ENCODE measurements around the gene TCEAL5.

Gene TCEAL5

GRCh38 chrX:103258275-103258674 lies 18.3 kb downstream of the TCEAL5 start:
- no peak overlapping the region for H3K4me2 ChIP-seq (ENCODE audit: low read depth, low read length)
- H4K20me1 ChIP-seq (ENCODE audit: insufficient read depth, low read length), result no peaks in the 10 kb centered on the region
- no peaks in the 10 kb centered on the region for H3K36me3 ChIP-seq (replicated peaks; ENCODE audit: insufficient read depth, low read length)
- no peaks in the 10 kb centered on the region for H3K9me2 ChIP-seq (replicated peaks; ENCODE audit: insufficient read depth, low read length)
- H3K27ac ChIP-seq (ENCODE audit: low read length), result no peak overlapping the region
- H3K9ac ChIP-seq (ENCODE audit: low read length), result no peak overlapping the region
- DNase-seq, result no peak
- no peaks in the 10 kb centered on the region for H3K4me1 ChIP-seq (ENCODE audit: low read length)
- TF ChIP-seq EZH2 (optimal IDR thresholded peaks at IDR 0.05; ENCODE audit: low read depth, low read length) (no peak), CTCF (IDR thresholded peaks at IDR 0.05; ENCODE audit: low read length) (no peak), EZH2phosphoT487 (IDR thresholded peaks at IDR 0.05; ENCODE audit: low read length) (no peak)
- peaks cover 9% of the 10 kb centered on the region for H3K79me2 ChIP-seq (ENCODE audit: low read length)
- H3K4me3 ChIP-seq (ENCODE audit: low read length), result no peak overlapping the region
- H3K27me3 ChIP-seq (replicated peaks; ENCODE audit: insufficient read depth, low read length), result no peaks in the 10 kb centered on the region
- H3F3A ChIP-seq (ENCODE audit: insufficient read depth, low read length), result no peaks in the 10 kb centered on the region
- H3K9me3 ChIP-seq (replicated peaks; ENCODE audit: insufficient read depth, low read length), result no peaks in the 10 kb centered on the region
- H2AFZ ChIP-seq (ENCODE audit: low read length), result no peak overlapping the region

- H4K20me1 ChIP-seq (ENCODE audit: insufficient read depth, low read length), result no peaks in the 10 kb centered on the region
- H3K4me2 ChIP-seq (ENCODE audit: low read depth, low read length), result no peak overlapping the region
- H3K9me2 ChIP-seq (replicated peaks; ENCODE audit: insufficient read depth, low read length), result no peaks in the 10 kb centered on the region
- no peaks in the 10 kb centered on the region for H3K36me3 ChIP-seq (replicated peaks; ENCODE audit: insufficient read depth, low read length)
- no peaks in the 10 kb centered on the region for H3K9me3 ChIP-seq (replicated peaks; ENCODE audit: insufficient read depth, low read length)
- no peak for DNase-seq
- no peak overlapping the region for H3K4me3 ChIP-seq (ENCODE audit: low read length)
- H3K4me1 ChIP-seq (ENCODE audit: low read length), result no peaks in the 10 kb centered on the region
- no peak overlapping the region for H3K9ac ChIP-seq (ENCODE audit: low read length)
- no peak overlapping the region for H3K27ac ChIP-seq (ENCODE audit: low read length)
- peaks cover 9% of the 10 kb centered on the region for H3K79me2 ChIP-seq (ENCODE audit: low read length)
- no peaks in the 10 kb centered on the region for H3F3A ChIP-seq (ENCODE audit: insufficient read depth, low read length)
- no peak for TF ChIP-seq CTCF (IDR thresholded peaks at IDR 0.05; ENCODE audit: low read length)
- no peak for TF ChIP-seq EZH2 (optimal IDR thresholded peaks at IDR 0.05; ENCODE audit: low read depth, low read length)
- no peak for TF ChIP-seq EZH2phosphoT487 (IDR thresholded peaks at IDR 0.05; ENCODE audit: low read length)
- H3K27me3 ChIP-seq (replicated peaks; ENCODE audit: insufficient read depth, low read length), result no peaks in the 10 kb centered on the region
- H2AFZ ChIP-seq (ENCODE audit: low read length), result no peak overlapping the region
These were observed 19.9 kb downstream of the TCEAL5 start for GRCh38 chrX:103256651-103257050.

GRCh38 chrX:103254921-103255493 lies 21.5 kb downstream of the TCEAL5 start, which contains the start of gene TCEAL8:
Gene TCEAL8, minus strand, starts transcription at chrX:103255155. Its CDS starts 1,176 bp downstream, at chrX:103253979.
- Histone ChIP-seq H3K9ac (ENCODE audit: low read length) (peak within 1 kb of the TSS; percentile 74), H3K9me2 (replicated peaks; ENCODE audit: insufficient read depth, low read length) (no peaks in the 10 kb centered on the region), H2AFZ (ENCODE audit: low read length) (peak within 1 kb of the TSS; percentile 79), H3K4me2 (ENCODE audit: low read depth, low read length) (peak within 1 kb of the TSS; percentile 67), H3K9me3 (replicated peaks; ENCODE audit: insufficient read depth, low read length) (no peaks in the 10 kb centered on the region), H3K79me2 (ENCODE audit: low read length) (peaks cover 9% of the 10 kb centered on the region), H3K4me3 (ENCODE audit: low read length) (peak within 1 kb of the TSS; percentile 75), H3K27me3 (replicated peaks; ENCODE audit: insufficient read depth, low read length) (no peaks in the 10 kb centered on the region), H3K27ac (ENCODE audit: low read length) (peak within 1 kb of the TSS; percentile 22; the same call in 1 of the 2 replicates), H3K4me1 (ENCODE audit: low read length) (no peaks in the 10 kb centered on the region), H4K20me1 (ENCODE audit: insufficient read depth, low read length) (no peaks in the 10 kb centered on the region), H3F3A (ENCODE audit: insufficient read depth, low read length) (no peaks in the 10 kb centered on the region), H3K36me3 (replicated peaks; ENCODE audit: insufficient read depth, low read length) (no peaks in the 10 kb centered on the region)
- TF ChIP-seq CTCF (IDR thresholded peaks at IDR 0.05; ENCODE audit: low read length) (no peak), EZH2 (optimal IDR thresholded peaks at IDR 0.05; ENCODE audit: low read depth, low read length) (no peak), EZH2phosphoT487 (IDR thresholded peaks at IDR 0.05; ENCODE audit: low read length) (no peak)
- peak; percentile 71 for DNase-seq
